ENCODE measurements around the gene MYEOV. TPM values are rescaled to one million over a fixed set of nuclear protein-coding genes. Genes with fewer than 3 reads are reported as not detected.

Gene MYEOV
- total RNA-seq, 1 experiment from 2014 or later: 1.4 TPM

DNA sequence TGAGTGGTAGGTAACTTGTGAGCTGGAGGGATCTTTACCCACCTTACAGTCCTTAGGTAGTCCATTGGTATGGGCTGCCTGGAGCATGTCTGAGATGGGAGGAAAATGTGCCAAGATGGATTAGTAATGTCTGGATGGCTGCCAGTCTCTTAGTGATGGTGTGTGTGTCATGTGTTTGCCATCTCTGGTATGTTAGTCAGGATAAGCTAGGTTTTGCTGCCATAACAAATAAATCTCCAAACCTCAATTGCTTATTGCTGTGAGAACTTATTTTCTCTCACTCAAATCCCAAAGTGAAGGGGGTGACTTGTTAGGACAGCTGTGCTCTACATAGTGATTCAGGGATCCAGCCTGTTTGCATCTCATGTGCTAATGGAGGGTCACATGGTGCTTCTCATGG lies 40.9 kb upstream of the MYEOV start:
- peaks cover 39% of the 10 kb centered on the region for H3K4me1 Mint-ChIP-seq
- POLR2A ChIA-PET: no interaction called here
- peaks cover 23% of the 10 kb centered on the region for H3K36me3 Mint-ChIP-seq
- no peak for TF ChIP-seq PRRX2 (CRISPR knock-in tag; IDR thresholded peaks at IDR 0.05)
- TF ChIP-seq, protein P1, sequence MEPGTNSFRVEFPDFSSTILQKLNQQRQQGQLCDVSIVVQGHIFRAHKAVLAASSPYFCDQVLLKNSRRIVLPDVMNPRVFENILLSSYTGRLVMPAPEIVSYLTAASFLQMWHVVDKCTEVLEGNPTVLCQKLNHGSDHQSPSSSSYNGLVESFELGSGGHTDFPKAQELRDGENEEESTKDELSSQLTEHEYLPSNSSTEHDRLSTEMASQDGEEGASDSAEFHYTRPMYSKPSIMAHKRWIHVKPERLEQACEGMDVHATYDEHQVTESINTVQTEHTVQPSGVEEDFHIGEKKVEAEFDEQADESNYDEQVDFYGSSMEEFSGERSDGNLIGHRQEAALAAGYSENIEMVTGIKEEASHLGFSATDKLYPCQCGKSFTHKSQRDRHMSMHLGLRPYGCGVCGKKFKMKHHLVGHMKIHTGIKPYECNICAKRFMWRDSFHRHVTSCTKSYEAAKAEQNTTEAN (CRISPR knock-in tag; IDR thresholded peaks at IDR 0.05): no peak
- TF ChIP-seq, protein P2, sequence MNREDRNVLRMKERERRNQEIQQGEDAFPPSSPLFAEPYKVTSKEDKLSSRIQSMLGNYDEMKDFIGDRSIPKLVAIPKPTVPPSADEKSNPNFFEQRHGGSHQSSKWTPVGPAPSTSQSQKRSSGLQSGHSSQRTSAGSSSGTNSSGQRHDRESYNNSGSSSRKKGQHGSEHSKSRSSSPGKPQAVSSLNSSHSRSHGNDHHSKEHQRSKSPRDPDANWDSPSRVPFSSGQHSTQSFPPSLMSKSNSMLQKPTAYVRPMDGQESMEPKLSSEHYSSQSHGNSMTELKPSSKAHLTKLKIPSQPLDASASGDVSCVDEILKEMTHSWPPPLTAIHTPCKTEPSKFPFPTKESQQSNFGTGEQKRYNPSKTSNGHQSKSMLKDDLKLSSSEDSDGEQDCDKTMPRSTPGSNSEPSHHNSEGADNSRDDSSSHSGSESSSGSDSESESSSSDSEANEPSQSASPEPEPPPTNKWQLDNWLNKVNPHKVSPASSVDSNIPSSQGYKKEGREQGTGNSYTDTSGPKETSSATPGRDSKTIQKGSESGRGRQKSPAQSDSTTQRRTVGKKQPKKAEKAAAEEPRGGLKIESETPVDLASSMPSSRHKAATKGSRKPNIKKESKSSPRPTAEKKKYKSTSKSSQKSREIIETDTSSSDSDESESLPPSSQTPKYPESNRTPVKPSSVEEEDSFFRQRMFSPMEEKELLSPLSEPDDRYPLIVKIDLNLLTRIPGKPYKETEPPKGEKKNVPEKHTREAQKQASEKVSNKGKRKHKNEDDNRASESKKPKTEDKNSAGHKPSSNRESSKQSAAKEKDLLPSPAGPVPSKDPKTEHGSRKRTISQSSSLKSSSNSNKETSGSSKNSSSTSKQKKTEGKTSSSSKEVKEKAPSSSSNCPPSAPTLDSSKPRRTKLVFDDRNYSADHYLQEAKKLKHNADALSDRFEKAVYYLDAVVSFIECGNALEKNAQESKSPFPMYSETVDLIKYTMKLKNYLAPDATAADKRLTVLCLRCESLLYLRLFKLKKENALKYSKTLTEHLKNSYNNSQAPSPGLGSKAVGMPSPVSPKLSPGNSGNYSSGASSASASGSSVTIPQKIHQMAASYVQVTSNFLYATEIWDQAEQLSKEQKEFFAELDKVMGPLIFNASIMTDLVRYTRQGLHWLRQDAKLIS (CRISPR knock-in tag; IDR thresholded peaks at IDR 0.05; ENCODE audit: borderline replicate concordance): no peak
- TF ChIP-seq IRF2 (CRISPR knock-in tag; IDR thresholded peaks at IDR 0.05; ENCODE audit: borderline replicate concordance, low read depth): no peak
- TF ChIP-seq, protein P3, sequence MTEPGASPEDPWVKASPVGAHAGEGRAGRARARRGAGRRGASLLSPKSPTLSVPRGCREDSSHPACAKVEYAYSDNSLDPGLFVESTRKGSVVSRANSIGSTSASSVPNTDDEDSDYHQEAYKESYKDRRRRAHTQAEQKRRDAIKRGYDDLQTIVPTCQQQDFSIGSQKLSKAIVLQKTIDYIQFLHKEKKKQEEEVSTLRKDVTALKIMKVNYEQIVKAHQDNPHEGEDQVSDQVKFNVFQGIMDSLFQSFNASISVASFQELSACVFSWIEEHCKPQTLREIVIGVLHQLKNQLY (CRISPR knock-in tag; IDR thresholded peaks at IDR 0.05): no peak
- TF ChIP-seq ZNF232 (CRISPR knock-in tag; IDR thresholded peaks at IDR 0.05): no peak
- TF ChIP-seq ELF4 (CRISPR knock-in tag; IDR thresholded peaks at IDR 0.05; ENCODE audit: low read depth): no peak
- no peak for TF ChIP-seq FOXK1 (CRISPR knock-in tag; IDR thresholded peaks at IDR 0.05)
- TF ChIP-seq, protein P4, sequence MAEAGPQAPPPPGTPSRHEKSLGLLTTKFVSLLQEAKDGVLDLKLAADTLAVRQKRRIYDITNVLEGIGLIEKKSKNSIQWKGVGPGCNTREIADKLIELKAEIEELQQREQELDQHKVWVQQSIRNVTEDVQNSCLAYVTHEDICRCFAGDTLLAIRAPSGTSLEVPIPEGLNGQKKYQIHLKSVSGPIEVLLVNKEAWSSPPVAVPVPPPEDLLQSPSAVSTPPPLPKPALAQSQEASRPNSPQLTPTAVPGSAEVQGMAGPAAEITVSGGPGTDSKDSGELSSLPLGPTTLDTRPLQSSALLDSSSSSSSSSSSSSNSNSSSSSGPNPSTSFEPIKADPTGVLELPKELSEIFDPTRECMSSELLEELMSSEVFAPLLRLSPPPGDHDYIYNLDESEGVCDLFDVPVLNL (CRISPR knock-in tag; IDR thresholded peaks at IDR 0.05; ENCODE audit: borderline replicate concordance, low read depth): no peak
- TF ChIP-seq ZNF416 (CRISPR knock-in tag; IDR thresholded peaks at IDR 0.05): no peak
- H3K27me3 Mint-ChIP-seq (ENCODE audit: low read depth): peaks cover 47% of the 10 kb centered on the region
- CTCF ChIA-PET: no interaction called here
- DNase-seq (ENCODE audit: low spot score) (no peak), ATAC-seq (no peak)
- no peak overlapping the region for H3K27ac Mint-ChIP-seq
- no peak overlapping the region for H3K4me3 Mint-ChIP-seq
- peaks cover 36% of the 10 kb centered on the region for H3K9me3 Mint-ChIP-seq

DNA sequence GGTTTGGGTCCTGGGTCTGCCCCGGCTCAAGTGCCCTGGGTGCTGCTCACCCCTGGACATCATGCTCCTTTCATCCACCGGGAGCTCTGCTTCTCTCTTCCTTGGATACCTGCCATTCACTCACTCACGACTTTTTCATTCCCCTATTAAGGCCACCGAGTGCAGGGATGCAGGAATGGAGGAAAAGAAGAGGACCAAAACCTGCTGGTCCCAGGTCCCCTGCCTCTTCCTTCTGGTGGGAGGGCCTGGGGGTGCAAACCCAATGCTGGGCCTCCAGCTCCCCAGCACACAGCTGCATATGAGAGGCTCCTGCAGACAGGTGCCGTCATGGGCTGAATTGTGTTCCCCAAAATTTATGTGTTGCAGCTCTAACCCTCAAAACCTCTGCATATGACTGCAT lies 36.8 kb upstream of the MYEOV start:
- Mint-ChIP-seq H3K36me3 (peaks cover 23% of the 10 kb centered on the region), H3K9me3 (peaks cover 43% of the 10 kb centered on the region), H3K4me3 (no peak overlapping the region), H3K27ac (no peak overlapping the region), H3K4me1 (peaks cover 26% of the 10 kb centered on the region), H3K27me3 (ENCODE audit: low read depth) (peaks cover 38% of the 10 kb centered on the region)
- ChIA-PET POLR2A (no interaction called here), CTCF (interaction anchor here (1.6 to 2.7 kb wide), 3 partner anchors 126 to 387 kb away, joined by 5 to 14 read pairs (median 12); no protein-coding TSS in a partner anchor)
- DNase-seq (ENCODE audit: low spot score): no peak
- no peak for ATAC-seq
- no peak for TF ChIP-seq GABPB1 (CRISPR knock-in tag; IDR thresholded peaks at IDR 0.05)
- TF ChIP-seq, protein P5, sequence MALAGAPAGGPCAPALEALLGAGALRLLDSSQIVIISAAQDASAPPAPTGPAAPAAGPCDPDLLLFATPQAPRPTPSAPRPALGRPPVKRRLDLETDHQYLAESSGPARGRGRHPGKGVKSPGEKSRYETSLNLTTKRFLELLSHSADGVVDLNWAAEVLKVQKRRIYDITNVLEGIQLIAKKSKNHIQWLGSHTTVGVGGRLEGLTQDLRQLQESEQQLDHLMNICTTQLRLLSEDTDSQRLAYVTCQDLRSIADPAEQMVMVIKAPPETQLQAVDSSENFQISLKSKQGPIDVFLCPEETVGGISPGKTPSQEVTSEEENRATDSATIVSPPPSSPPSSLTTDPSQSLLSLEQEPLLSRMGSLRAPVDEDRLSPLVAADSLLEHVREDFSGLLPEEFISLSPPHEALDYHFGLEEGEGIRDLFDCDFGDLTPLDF (CRISPR knock-in tag; IDR thresholded peaks at IDR 0.05): no peak
- TF ChIP-seq, protein P6, sequence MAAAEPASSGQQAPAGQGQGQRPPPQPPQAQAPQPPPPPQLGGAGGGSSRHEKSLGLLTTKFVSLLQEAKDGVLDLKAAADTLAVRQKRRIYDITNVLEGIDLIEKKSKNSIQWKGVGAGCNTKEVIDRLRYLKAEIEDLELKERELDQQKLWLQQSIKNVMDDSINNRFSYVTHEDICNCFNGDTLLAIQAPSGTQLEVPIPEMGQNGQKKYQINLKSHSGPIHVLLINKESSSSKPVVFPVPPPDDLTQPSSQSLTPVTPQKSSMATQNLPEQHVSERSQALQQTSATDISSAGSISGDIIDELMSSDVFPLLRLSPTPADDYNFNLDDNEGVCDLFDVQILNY (CRISPR knock-in tag; IDR thresholded peaks at IDR 0.05): no peak
- TF ChIP-seq GRHL2 (CRISPR knock-in tag; IDR thresholded peaks at IDR 0.05; ENCODE audit: insufficient replicate concordance, severe bottlenecking): no peak
- TF ChIP-seq, protein P7, sequence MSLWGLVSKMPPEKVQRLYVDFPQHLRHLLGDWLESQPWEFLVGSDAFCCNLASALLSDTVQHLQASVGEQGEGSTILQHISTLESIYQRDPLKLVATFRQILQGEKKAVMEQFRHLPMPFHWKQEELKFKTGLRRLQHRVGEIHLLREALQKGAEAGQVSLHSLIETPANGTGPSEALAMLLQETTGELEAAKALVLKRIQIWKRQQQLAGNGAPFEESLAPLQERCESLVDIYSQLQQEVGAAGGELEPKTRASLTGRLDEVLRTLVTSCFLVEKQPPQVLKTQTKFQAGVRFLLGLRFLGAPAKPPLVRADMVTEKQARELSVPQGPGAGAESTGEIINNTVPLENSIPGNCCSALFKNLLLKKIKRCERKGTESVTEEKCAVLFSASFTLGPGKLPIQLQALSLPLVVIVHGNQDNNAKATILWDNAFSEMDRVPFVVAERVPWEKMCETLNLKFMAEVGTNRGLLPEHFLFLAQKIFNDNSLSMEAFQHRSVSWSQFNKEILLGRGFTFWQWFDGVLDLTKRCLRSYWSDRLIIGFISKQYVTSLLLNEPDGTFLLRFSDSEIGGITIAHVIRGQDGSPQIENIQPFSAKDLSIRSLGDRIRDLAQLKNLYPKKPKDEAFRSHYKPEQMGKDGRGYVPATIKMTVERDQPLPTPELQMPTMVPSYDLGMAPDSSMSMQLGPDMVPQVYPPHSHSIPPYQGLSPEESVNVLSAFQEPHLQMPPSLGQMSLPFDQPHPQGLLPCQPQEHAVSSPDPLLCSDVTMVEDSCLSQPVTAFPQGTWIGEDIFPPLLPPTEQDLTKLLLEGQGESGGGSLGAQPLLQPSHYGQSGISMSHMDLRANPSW (CRISPR knock-in tag; conservative IDR thresholded peaks at IDR 0.05; ENCODE audit: low read depth): no peak
- TF ChIP-seq, protein P8, sequence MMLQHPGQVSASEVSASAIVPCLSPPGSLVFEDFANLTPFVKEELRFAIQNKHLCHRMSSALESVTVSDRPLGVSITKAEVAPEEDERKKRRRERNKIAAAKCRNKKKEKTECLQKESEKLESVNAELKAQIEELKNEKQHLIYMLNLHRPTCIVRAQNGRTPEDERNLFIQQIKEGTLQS (CRISPR knock-in tag; conservative IDR thresholded peaks at IDR 0.05): no peak
- TF ChIP-seq SP1 (CRISPR knock-in tag; conservative IDR thresholded peaks at IDR 0.05): no peak
- TF ChIP-seq ZNF416 (CRISPR knock-in tag; IDR thresholded peaks at IDR 0.05): no peak
- no peak for TF ChIP-seq SMAD4 (CRISPR knock-in tag; IDR thresholded peaks at IDR 0.05)
- TF ChIP-seq IRF2 (CRISPR knock-in tag; IDR thresholded peaks at IDR 0.05; ENCODE audit: borderline replicate concordance, low read depth): no peak
- TF ChIP-seq, protein P9, sequence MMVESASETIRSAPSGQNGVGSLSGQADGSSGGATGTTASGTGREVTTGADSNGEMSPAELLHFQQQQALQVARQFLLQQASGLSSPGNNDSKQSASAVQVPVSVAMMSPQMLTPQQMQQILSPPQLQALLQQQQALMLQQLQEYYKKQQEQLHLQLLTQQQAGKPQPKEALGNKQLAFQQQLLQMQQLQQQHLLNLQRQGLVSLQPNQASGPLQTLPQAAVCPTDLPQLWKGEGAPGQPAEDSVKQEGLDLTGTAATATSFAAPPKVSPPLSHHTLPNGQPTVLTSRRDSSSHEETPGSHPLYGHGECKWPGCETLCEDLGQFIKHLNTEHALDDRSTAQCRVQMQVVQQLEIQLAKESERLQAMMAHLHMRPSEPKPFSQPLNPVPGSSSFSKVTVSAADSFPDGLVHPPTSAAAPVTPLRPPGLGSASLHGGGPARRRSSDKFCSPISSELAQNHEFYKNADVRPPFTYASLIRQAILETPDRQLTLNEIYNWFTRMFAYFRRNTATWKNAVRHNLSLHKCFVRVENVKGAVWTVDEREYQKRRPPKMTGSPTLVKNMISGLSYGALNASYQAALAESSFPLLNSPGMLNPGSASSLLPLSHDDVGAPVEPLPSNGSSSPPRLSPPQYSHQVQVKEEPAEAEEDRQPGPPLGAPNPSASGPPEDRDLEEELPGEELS (CRISPR knock-in tag; IDR thresholded peaks at IDR 0.05): no peak
- TF ChIP-seq TEAD1 (CRISPR knock-in tag; IDR thresholded peaks at IDR 0.05): no peak
- TF ChIP-seq FOXJ3 (CRISPR knock-in tag; IDR thresholded peaks at IDR 0.05; ENCODE audit: borderline replicate concordance): no peak

Measured in WTC11 (cell line).